Keratinocyte (primary cell): ENCODE measurements around the gene BRD3OS. TPM values are rescaled to one million over a fixed set of nuclear protein-coding genes. Genes with fewer than 3 reads are reported as not detected.

Source experiments
- DNase-seq: peaks from one replicate; pipeline ENCODE4 v3.0.0-alpha.2; 2011; ENCODE audit warnings: low read depth, missing footprints, low spot score
- FAIRE-seq: peaks from 2 replicates; lab custom pipeline; 2011; peaks lifted over from hg19 to GRCh38; lab: Jason Lieb, UNC
- H2AFZ ChIP-seq: 2 replicates; pipeline ENCODE4 v1.6.0; 2012; ENCODE audit warnings: low read length, control low read depth, inconsistent platforms; ENCODE audit not compliant: control insufficient read depth
- H3K27ac ChIP-seq: 2 replicates; pipeline ENCODE4 v1.5.1; 2011; ENCODE audit warnings: low read length; ENCODE audit not compliant: control insufficient read depth, insufficient read depth
- H3K27me3 ChIP-seq: 3 replicates; pipeline ENCODE4 v1.6.0; 2011; ENCODE audit warnings: low read length; ENCODE audit not compliant: control insufficient read depth, insufficient read depth; ENCODE audit errors: extremely low read depth
- H3K36me3 ChIP-seq, 2 experiments: 2 replicates in 1 of 2; 3 replicates in 1 of 2; pipeline ENCODE4 v1.5.1; 2011; ENCODE audit warnings: low read length in 2 of 2, mild to moderate bottlenecking in 1 of 2; ENCODE audit not compliant: control insufficient read depth in 2 of 2, insufficient read depth in 2 of 2; ENCODE audit errors: extremely low read depth in 1 of 2
- H3K4me1 ChIP-seq: 3 replicates; pipeline ENCODE4 v1.5.1; 2011; ENCODE audit warnings: low read length; ENCODE audit not compliant: control insufficient read depth, insufficient read depth; ENCODE audit errors: extremely low read depth
- H3K4me2 ChIP-seq: 3 replicates; pipeline ENCODE4 v1.6.0; 2011; ENCODE audit warnings: low read depth, low read length; ENCODE audit not compliant: control insufficient read depth, insufficient read depth; ENCODE audit errors: extremely low read depth
- H3K4me3 ChIP-seq, 3 experiments: fragments of 200-600 bp in 1 of 3; sonication (generic) in 1 of 3; 2 replicates in 2 of 3; 3 replicates in 1 of 3; pipeline ENCODE4 v1.5.1; 2011 to 2016; ENCODE audit warnings: low read length in 3 of 3, mild to moderate bottlenecking in 3 of 3, control low read depth in 2 of 3, inconsistent platforms in 1 of 3, low read depth in 1 of 3, mixed read lengths in 1 of 3, mixed run types in 1 of 3, moderate library complexity in 1 of 3; ENCODE audit not compliant: control insufficient read depth in 2 of 3, insufficient read depth in 2 of 3; ENCODE audit errors: extremely low read depth in 1 of 3
- H3K79me2 ChIP-seq: 2 replicates; pipeline ENCODE4 v1.6.0; 2012; ENCODE audit warnings: low read length; ENCODE audit not compliant: control insufficient read depth, insufficient read depth
- H3K9ac ChIP-seq: 3 replicates; pipeline ENCODE4 v1.6.0; 2011; ENCODE audit warnings: low read length; ENCODE audit not compliant: control insufficient read depth, insufficient read depth; ENCODE audit errors: extremely low read depth
- H3K9me1 ChIP-seq: 3 replicates; pipeline ENCODE4 v1.6.0; 2011; ENCODE audit warnings: low read length; ENCODE audit not compliant: control insufficient read depth, insufficient read depth; ENCODE audit errors: extremely low read depth
- H3K9me3 ChIP-seq: 2 replicates; pipeline ENCODE4 v1.5.1; 2012; ENCODE audit warnings: low read depth, low read length; ENCODE audit not compliant: control insufficient read depth
- H4K20me1 ChIP-seq: 3 replicates; pipeline ENCODE4 v1.6.0; 2011; ENCODE audit warnings: low read length; ENCODE audit not compliant: control insufficient read depth, insufficient read depth; ENCODE audit errors: extremely low read depth
- CTCF ChIP-seq, 3 experiments: IDR thresholded peaks in 1 of 3; conservative IDR thresholded peaks in 1 of 3; optimal IDR thresholded peaks in 1 of 3; 2 replicates in 2 of 3; 3 replicates in 1 of 3; pipeline versions ENCODE3 to v1.5.1; 2011; ENCODE audit warnings: low read length in 3 of 3, mild to moderate bottlenecking in 3 of 3, moderate library complexity in 2 of 3, control low read depth in 1 of 3, inconsistent platforms in 1 of 3; ENCODE audit not compliant: insufficient read depth in 2 of 3; ENCODE audit errors: extremely low read depth in 1 of 3
- EZH2 ChIP-seq: IDR thresholded peaks from one replicate; pipeline ENCODE4 v1.6.1; 2012; ENCODE audit warnings: inconsistent platforms, mild to moderate bottlenecking, low read length, moderate library complexity
- dilution Hi-C: fragments of 300-500 bp; cut with MboI; formaldehyde crosslinking; loops from one replicate; pipeline ENCODE4 v1.7.0; 2020; ENCODE audit warnings: low sequenced_read_pairs; ENCODE audit not compliant: extremely low pct_ligation_motif_present
- polyA plus RNA-seq, 5 experiments: library from polyadenylated mRNA; depleted of rRNA in 3 of 5; stranded (reverse) in 3 of 5; stranded (forward) in 1 of 5; unstranded in 1 of 5; fragments of >200 nt; gene quantifications; 1 replicate in 1 of 5; 2 replicates in 3 of 5; 3 replicates in 1 of 5; pipeline versions ENCODE4 v1.2.1 to v1.2.3, GENCODE V29; 2011 to 2012; ENCODE audit warnings: missing spikeins in 2 of 5, low read depth in 1 of 5, low replicate concordance in 1 of 5

The BRD3OS gene
- polyA plus RNA-seq, 1 donor (not counting 4 experiments of a cell fraction or from before 2014, with no cell fraction given) = 8.5 TPM

- FAIRE-seq = no peak
- DNase-seq = no peak
- Histone ChIP-seq H3K27ac (no peak overlapping the region), H3K9me1 (no peaks in the 10 kb centered on the region), H3K4me2 (no peak overlapping the region), H2AFZ (no peak overlapping the region), H4K20me1 (no peaks in the 10 kb centered on the region), H3K4me1 (no peaks in the 10 kb centered on the region), H3K36me3 (peaks cover 14 to 19% of the 10 kb centered on the region in 2 experiments), H3K9me3 (no peaks in the 10 kb centered on the region), H3K4me3 (no peak overlapping the region), H3K9ac (no peak overlapping the region), H3K79me2 (no peaks in the 10 kb centered on the region), H3K27me3 (no peaks in the 10 kb centered on the region)
- TF ChIP-seq CTCF (optimal IDR thresholded peaks at IDR 0.05 in 1 of 3, IDR thresholded peaks at IDR 0.05 in 1 of 3, conservative IDR thresholded peaks at IDR 0.05 in 1 of 3; ENCODE audit: extremely low read depth in 1 of 3, insufficient read depth in 2 of 3, low read length in 3 of 3) = no peak
- no peak for TF ChIP-seq EZH2
- dilution Hi-C loops = no loop called here
Observed at GRCh38 chr9:134047868-134048581, 22.7 kb downstream of the BRD3OS start.

DNA sequence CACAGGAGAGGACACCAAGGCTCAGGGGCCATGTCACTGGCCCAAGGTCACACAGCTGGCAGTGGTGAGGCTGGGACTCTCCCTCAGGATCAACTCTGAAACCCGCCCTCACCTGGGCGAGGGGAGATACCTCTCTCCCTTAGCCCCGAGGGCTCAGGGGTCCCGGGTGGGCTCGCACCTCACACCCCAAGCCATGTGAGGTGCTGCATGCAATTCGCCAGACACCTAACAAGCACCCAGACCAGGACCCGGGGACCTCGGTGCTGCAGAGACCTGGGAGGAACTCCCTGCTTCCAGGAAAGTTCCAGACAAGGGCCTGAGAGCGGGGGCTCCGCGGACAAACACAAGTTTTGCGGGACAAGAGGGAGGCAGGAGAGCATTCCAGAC lies 23.3 kb downstream of the BRD3OS start:
- no peak overlapping the region for H3K27ac ChIP-seq
- H3K4me1 ChIP-seq = no peaks in the 10 kb centered on the region
- no peak for DNase-seq
- H3K9me1 ChIP-seq = no peaks in the 10 kb centered on the region
- H3K36me3 ChIP-seq = peaks cover 15 to 20% of the 10 kb centered on the region in 2 experiments
- no peak overlapping the region for H3K4me3 ChIP-seq
- no peak overlapping the region for H2AFZ ChIP-seq
- H3K79me2 ChIP-seq = peaks cover under 1% of the 10 kb centered on the region
- no peak overlapping the region for H3K9ac ChIP-seq
- H3K27me3 ChIP-seq = no peaks in the 10 kb centered on the region
- H3K9me3 ChIP-seq = no peaks in the 10 kb centered on the region
- H4K20me1 ChIP-seq = no peaks in the 10 kb centered on the region
- dilution Hi-C loops = no loop called here
- no peak for TF ChIP-seq EZH2
- no peak for TF ChIP-seq CTCF (optimal IDR thresholded peaks at IDR 0.05 in 1 of 3, IDR thresholded peaks at IDR 0.05 in 1 of 3, conservative IDR thresholded peaks at IDR 0.05 in 1 of 3; ENCODE audit: extremely low read depth in 1 of 3, insufficient read depth in 2 of 3, low read length in 3 of 3)
- FAIRE-seq = no peak
- no peak overlapping the region for H3K4me2 ChIP-seq
